Right kidney (tissue), 1 donor: ENCODE data around the gene NOTCH1.
"Not testable (repeated sequence)": the region's sequence is repeated elsewhere in the genome, so short reads cannot be mapped to it uniquely, and the experiment has no call there.

Source experiments
- DNase-seq: peaks from one replicate; pipeline ENCODE4 v3.0.0-alpha.2; 2016

Gene NOTCH1

DNA sequence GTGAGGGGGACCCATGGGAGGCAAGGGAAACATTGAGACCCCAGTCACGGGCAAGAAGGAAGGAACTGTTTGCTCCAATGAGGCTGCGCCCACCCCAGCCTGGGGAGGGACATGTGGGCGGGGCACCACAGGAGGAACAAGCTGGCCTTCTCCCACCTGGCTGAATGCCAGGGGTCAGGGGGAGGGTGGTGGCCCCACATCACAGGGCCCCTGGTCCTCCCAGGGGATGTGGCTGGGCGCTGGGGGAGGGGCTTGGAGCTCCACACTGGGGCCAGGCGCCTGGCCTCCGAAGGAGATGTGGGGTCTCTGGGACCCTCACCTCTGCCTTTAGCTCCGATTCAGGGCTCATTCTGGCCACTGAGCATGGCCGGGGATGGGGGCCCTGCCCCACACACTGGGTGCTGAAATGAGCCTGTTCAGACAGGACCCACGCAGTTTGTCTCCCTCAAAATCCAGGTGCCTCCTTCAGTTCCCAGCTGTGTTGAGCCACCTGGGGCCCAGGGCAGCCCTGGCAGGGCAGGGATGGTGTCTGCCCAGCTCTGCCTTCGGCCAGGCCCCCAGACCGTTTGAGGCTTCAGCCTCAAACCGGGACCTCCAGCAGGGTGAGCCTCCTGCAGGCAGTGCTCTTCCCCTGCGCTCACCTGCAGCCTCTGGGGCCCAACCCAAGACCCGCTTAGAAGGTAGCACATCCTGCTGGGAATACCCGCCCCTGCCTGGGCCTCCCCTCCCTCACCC lies 33.2 kb upstream of the NOTCH1 start:
- peak; percentile 55 for DNase-seq

- peak; percentile 45 for DNase-seq
Measured at GRCh38 chr9:136578626-136578914, 32.7 kb upstream of the NOTCH1 start.

DNA sequence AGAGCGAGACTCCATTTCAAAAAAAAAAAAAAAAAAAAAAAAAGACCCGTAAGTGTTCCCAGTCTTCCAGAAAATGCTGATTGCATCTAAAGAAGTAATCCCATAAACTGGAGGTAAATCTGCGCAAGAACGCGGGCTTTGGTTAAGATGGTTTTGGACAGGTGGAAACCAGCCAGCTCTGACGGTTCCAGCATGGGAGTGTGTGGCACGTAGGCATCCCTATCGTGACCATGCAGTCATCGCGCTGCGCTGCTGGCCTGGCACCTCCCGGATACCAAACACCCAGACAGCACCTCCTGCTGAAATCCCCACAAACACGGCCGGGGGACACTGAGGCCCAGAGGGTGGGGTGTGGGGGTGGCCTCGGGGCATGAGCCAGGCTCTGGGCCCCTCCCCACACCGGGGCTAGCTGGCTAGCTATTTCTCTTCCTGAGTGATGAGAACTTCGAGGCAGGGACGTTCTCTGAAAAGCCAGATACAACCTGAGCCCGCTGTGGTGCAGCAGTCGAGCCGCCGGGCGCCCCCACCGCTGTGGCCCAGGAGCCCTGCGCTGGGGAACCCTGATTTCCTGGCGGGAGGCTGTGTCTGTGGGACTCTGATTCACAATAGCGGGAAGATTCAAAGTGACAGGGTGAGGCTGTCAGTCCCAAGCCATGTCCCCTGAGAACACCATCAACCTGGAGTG lies 32.2 kb upstream of the NOTCH1 start:
- DNase-seq: peak; percentile 39

GRCh38 chr9:136576269-136576626 lies 30.4 kb upstream of the NOTCH1 start:
- no peak for DNase-seq

- DNase-seq: no peak
Measured at GRCh38 chr9:136575626-136576268, 29.9 kb upstream of the NOTCH1 start.

GRCh38 chr9:136574606-136575005 lies 28.8 kb upstream of the NOTCH1 start:
- DNase-seq: not testable (repeated sequence)

DNA sequence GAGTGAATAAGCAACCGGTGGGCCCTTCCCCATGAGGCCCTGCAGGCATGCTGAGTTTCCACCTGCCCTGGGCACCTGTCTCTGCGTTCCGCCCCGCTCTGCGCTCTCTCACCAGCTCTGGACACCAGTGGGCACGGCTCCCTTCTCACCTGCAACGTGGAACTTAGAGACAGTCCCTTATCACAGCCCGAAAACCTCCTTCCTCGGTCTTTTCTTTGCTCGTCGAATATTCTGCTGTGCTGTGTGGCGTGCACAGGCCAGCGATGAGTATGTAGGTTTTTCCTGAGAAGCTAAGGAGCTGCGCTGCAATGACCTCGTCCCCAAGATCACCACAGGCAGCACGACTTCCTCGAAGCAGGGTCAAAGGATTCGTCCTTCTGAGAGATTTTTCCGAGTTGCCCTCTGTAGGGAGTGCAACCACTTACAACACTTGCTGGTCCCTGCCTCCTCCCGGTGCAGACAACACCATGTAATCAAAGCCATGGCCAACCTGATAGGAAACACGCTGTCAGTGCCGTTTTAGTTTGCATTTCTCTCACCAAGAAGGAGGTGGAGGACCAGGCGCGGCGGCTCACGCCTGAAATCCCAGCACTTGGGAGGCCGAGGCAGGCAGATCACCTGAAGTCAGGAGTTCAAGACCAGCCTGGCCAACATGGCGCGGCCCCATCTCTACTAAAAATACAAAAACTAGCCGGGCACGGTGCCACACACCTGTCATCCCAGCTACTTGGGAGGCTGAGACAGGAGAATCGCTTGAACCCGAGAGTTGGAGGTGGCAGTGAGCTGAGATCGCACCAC lies 27.2 kb upstream of the NOTCH1 start:
- no peak for DNase-seq

DNA sequence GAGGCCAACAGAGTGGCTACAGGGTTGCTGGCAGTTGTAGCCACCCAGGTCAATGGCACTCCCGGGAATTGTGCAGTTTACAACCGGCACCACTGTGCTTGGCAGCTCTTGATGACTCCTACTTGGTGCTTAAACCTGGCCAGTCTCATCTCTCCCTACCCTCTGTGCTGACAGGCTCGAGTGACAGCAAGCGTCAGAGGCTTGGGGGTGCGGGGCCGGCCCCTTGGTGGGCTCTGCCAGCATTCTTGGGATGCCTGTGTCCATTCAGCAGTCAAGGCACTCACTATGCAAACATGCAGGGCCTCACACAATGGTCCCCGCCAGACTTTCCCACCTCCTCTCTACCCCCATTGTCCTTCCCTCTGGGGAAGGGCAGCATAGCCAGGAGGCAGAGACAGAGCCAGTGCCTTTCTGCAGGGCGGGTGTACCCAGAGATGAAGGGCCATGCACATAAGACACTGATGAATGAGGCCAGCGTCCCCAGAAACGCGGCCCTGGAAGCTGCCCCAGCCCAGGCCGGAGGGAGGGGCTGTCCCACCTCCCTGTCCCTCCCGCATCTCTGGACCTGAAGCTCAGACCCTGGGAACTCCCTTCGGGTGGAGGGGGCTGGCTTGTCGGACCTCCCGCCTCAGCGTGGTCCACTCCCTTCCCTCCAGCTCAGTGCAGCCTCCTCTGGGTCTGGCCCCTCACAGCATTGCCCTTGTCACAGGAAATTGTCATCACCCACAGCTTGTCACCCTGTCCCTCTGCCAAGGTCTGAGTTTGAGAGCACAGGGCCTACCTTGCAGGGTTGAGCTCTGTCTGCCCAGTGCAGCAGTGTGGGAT lies 26.4 kb upstream of the NOTCH1 start:
- peak; percentile 69 for DNase-seq

GRCh38 chr9:136571531-136571930 lies 25.7 kb upstream of the NOTCH1 start:
- DNase-seq: no peak

DNA sequence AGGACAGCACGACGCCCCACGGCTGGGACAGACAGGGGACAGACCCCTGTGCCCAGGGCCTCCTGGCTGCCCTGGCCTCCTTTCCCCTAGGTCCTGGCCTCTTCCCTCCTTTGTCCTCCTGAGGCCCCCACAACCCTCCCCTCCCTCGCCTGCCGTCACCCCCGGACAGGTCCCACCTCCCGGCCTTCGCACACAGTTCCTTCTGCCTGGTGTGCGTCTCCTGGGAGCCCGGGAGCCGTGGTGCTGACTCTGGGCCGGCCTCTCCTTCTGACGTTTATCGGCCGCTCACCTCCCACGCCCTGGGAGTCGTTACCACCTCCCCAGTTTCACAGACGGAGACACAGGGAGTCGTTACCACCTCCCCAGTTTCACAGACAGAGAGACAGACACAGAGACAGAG lies 25.1 kb upstream of the NOTCH1 start:
- no peak for DNase-seq

DNA sequence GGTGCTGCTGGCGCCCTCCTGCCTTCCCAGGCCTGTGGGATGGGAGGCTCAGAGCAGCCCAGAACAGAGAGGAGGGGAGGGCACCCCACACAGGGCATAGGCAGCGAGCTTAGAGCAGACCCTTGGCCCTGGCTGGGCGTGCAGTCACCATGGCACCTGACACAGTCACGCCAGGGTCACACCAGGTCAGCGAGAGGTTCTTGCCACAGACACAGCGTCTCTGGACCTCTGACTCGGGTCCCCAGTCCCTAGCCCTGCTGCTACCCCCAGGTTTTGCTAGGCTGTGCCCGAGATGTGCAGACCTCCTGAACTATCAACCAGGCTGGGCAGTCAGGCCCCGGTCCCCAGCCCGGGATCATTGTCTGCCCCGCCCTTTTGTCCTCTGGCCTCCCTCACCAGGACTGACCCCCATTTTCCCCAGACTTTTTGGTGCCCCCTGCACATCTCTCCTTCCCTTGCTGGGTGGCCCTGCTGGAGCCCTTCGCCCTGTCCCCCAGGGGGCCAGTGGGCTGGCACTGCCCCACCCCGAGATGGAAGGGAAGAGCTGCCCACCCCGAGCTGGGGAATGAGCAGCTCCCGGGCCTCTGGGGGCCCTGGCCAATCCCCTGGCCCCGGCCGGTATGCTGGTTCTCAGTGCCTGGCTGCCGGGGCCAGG lies 24.5 kb upstream of the NOTCH1 start:
- no peak for DNase-seq

DNA sequence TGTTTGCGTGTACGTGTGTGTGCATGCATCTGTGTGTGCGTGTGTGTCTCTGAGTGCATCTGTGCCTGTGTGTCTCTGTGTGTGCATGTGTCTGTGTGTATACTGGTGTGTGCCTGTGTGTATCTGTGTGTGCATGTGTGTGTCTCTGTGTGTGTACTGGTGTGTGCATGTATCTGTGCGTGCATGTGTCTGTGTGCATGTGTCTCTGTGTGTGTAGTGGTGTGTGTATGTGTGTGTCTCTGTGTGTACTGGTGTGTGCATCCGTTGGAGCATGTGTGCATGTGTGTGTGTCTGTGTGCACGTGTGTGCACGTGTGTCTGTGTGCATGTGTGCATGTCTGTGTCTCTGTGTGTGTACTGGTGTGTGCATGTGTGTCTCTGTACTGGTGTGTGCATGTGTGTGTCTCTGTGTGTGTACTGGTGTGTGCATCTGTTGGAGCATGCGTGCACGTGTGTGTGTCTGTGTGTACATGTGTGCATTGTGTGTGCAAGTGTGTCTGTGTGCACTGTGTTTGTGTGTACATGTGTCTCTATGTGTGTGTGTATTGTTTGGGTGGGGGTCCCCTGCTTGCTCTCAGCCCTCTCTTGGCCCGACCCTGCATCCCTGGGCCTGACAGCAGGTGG lies 23.8 kb upstream of the NOTCH1 start:
- DNase-seq: no peak

DNA sequence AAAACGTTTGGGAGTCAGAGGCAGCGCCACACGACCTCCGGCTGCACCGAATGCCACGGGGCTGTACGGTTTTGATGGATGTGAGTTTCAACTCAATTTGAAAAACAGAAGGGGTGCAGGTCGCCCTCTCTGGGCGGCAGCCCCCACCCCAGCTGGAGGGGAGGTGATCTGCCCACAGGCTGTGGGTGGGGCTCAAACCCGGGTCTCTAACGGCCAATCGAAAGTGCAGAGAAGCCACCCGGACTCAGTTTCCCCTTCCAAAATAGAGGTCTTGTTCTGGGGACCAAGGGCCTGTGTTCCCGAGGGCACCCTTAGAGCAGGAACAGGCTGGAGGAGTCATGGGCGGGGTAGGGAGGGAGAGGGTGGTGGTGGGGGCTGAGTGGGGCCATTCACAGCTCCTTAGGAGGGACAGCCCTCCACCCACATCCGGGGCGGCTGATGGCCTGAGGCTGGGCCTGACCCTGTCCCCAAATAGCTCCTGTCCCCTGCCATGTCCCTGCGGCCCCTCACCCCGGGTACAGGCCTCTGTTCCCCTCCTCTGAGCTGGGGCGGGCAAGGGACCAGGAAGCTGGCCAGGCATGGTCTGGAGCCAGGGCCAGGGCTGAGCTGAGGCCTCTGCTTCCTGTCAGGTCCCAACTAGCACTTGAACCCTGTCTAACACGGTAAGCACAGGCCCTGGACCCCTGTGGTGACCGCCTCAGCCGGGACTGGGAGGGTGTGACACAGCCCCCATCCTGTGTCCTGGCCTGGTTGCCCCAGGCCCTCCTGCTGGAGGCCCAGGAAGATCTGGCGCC lies 22.6 kb upstream of the NOTCH1 start:
- no peak for DNase-seq

GRCh38 chr9:136567651-136568287 lies 21.9 kb upstream of the NOTCH1 start:
- DNase-seq: peak; percentile 71

GRCh38 chr9:136566901-136567300 lies 21.1 kb upstream of the NOTCH1 start:
- DNase-seq: no peak

DNA sequence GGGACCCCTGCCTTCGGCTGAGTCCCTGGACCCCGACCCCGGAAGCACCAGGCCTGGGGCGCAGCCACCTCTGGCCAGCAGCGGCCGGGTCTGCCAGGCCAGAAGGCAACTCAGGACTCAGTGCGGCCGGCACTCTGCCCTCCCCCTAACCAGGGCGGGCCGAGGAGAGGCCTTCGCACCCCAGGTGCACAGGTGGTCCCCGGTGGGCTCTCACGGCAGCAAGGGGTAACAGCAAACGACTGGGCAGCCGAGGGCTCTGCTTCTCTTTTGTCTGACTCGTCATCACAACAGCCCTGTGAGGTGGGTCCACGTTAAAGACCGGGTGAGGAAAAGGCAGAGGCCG lies 20.7 kb upstream of the NOTCH1 start:
- no peak for DNase-seq

DNA sequence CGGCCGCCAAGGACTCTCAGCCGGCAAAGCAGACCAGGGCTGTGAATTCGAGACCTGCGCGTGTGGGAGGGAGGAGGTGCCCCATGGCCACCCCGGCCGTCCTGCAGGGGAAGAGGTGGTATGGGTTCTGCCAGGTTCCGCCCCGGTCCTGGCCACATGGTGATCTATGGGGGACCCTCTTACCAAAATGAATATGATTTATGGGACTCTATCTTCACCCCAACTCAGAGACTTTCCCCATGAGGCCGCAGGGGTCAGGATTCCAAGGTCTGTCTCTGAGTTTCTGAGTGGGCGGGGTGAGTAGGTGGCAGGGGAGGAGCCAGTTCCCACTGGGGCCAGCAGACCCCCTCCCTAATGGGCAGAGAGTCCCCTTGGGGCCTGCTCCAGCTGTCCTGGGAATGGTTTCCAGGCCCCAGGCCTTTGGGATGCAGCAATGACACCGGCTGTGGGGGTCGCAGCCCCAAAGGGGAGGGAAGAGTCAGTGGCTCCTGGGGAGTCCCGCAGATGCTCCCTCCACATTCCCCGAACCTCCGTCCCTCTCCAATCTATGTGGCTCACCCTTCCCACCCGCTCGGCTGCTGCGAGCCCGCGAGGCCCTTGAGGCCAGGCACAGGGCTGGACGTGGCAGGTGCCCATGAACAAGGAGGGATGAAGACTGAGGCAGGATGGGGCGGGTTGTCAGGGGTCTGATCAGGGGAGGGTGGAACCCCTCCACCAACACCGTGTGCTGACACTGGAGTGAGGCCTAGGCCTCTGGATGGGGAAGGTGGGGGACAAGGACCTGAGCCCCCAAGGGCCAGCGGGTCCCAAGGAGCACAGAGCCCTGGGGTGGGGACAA lies 20.1 kb upstream of the NOTCH1 start:
- DNase-seq: no peak

DNA sequence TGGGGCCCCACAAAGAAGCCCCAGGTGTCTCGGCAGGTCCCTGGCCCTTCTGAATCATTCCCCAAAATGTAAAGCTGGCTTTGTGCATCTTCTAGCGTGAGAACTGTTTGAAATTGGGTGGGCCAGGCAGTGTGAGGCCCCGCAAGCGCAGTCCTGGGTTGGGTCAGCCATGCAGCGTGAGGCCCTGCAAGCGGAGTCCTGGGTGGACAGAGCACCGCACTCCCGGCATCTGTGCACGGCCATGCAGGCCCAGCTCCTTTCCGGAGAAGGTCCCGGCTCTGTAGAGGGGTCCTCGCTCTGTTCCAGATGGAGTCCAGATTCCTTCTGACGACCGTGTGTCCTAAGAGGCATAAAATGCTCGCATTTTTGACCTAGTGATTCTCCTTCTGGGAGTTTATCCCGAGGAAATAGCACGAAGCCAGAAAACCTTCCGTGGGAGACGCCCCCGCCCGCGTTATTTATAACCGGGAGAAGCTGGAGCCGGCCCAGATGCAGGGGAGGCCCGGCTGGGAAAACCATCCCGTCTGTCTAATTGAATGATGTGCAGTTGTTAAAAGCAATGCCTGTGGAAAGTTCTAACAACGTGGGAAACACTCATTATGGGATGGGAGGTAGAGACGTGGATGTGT lies 19.4 kb upstream of the NOTCH1 start:
- DNase-seq: peak; percentile 75
